ENCODE results near the gene PDE8A. TPM values are rescaled to one million over a fixed set of nuclear protein-coding genes. Genes with fewer than 3 reads are reported as not detected.

PDE8A gene
- total RNA-seq, 4 donors from 2014 or later, result 69.0 to 109 (median 89.5) TPM

DNA sequence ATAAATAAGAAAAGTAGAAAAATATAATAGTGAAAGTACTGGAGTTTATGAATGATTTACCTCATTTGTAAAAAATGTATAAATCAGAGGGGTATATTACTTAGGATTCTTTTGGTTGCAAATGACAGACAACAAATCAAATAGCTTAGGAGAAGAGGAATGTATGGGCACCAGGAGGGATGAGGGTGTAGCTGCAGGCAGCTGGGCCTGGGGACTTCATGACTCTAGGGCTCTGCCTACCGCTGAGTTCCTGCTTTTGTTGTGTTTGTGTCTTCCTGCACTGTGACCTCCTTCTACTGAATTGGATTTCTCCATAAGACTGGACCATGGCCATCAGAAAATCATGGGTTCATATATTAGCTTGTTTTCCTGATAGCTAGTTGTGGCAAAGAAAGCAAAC is 27.9 kb upstream of the PDE8A start:
- DNase-seq, result no peak
- H3K27ac ChIP-seq, result no peak overlapping the region
- TF ChIP-seq POLR2A (IDR thresholded peaks at IDR 0.05), result no peak
- TF ChIP-seq, protein P1, sequence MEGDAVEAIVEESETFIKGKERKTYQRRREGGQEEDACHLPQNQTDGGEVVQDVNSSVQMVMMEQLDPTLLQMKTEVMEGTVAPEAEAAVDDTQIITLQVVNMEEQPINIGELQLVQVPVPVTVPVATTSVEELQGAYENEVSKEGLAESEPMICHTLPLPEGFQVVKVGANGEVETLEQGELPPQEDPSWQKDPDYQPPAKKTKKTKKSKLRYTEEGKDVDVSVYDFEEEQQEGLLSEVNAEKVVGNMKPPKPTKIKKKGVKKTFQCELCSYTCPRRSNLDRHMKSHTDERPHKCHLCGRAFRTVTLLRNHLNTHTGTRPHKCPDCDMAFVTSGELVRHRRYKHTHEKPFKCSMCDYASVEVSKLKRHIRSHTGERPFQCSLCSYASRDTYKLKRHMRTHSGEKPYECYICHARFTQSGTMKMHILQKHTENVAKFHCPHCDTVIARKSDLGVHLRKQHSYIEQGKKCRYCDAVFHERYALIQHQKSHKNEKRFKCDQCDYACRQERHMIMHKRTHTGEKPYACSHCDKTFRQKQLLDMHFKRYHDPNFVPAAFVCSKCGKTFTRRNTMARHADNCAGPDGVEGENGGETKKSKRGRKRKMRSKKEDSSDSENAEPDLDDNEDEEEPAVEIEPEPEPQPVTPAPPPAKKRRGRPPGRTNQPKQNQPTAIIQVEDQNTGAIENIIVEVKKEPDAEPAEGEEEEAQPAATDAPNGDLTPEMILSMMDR (IDR thresholded peaks at IDR 0.05), result no peak
- H3K4me3 ChIP-seq, result no peak overlapping the region
- no peaks in the 10 kb centered on the region for H3K36me3 ChIP-seq
- H3K9me3 ChIP-seq, result no peaks in the 10 kb centered on the region
- H3K4me1 ChIP-seq, result no peaks in the 10 kb centered on the region
- no peaks in the 10 kb centered on the region for H3K27me3 ChIP-seq

DNA sequence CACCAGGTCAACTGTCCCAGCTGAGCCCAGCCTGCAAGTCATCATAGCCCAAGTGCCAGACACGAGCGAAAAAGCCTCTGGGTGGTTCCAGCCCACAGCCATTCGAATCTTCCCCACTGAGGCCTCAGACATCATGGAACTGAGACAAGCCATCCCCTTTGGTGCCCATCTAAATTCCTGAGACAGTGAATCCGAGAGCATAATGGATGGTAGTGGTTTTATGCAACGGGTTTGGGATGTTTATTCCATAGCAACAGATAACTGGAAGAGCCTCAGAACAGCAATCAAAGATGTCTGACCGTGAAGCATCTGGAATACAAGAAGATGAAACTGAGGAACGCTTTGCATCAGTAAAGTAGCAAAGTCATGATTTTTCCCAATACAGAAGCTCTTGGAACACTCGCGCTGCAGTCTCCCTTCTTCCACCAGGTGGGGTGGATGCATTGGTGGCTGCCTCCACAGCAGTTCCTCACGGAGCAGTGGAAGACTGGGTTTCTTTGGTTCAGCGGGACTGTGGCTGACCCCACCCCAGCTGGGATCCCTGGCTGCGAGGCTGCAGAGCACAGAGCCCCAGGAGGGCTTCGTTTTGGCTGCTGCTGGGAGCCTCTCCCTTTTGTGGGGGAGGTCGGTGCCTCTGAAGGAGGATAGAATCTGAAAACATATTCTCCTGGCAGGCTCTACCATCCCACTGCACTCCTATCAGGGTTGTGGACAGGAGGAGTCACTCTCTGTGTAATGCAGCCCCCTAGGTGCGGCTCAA is 26.4 kb upstream of the PDE8A start:
- no peaks in the 10 kb centered on the region for H3K4me1 ChIP-seq
- peak overlapping the region in 2 of 4 donors; percentile 2 to 6 for H3K4me3 ChIP-seq
- DNase-seq, result peak; percentile 44 to 82 (median 75)
- H3K27me3 ChIP-seq, result no peaks in the 10 kb centered on the region
- H3K9me3 ChIP-seq, result no peaks in the 10 kb centered on the region
- TF ChIP-seq, protein P1 (IDR thresholded peaks at IDR 0.05), result peak; percentile 30 to 84 (median 74)
- TF ChIP-seq POLR2A (IDR thresholded peaks at IDR 0.05), result no peak
- H3K36me3 ChIP-seq, result no peaks in the 10 kb centered on the region
- H3K27ac ChIP-seq, result no peak overlapping the region

DNA sequence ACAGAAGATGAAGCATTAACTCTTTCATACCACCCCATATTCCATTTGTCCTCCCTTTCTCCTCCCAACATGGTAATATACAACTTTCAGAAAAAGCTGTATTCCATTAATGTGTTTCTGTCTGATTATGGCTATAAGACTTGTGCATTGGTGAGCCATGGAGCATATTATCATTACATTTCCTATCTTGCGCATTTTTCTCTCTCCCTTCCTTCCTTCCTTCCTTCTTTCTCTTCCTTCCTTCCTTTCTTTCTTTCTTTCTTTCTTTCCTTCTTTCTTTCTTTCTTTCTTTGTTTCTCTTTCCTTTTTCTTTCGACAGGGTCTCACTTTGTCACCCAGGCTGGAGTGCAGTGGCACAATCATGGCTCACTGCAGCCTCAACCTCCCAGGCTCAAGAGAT is 25.5 kb upstream of the PDE8A start:
- Histone ChIP-seq H3K36me3 (no peaks in the 10 kb centered on the region), H3K27ac (no peak overlapping the region), H3K4me1 (no peaks in the 10 kb centered on the region), H3K27me3 (no peaks in the 10 kb centered on the region), H3K4me3 (no peak overlapping the region), H3K9me3 (no peaks in the 10 kb centered on the region)
- TF ChIP-seq POLR2A (IDR thresholded peaks at IDR 0.05), result no peak
- TF ChIP-seq, protein P1 (IDR thresholded peaks at IDR 0.05), result no peak
- DNase-seq, result no peak

DNA sequence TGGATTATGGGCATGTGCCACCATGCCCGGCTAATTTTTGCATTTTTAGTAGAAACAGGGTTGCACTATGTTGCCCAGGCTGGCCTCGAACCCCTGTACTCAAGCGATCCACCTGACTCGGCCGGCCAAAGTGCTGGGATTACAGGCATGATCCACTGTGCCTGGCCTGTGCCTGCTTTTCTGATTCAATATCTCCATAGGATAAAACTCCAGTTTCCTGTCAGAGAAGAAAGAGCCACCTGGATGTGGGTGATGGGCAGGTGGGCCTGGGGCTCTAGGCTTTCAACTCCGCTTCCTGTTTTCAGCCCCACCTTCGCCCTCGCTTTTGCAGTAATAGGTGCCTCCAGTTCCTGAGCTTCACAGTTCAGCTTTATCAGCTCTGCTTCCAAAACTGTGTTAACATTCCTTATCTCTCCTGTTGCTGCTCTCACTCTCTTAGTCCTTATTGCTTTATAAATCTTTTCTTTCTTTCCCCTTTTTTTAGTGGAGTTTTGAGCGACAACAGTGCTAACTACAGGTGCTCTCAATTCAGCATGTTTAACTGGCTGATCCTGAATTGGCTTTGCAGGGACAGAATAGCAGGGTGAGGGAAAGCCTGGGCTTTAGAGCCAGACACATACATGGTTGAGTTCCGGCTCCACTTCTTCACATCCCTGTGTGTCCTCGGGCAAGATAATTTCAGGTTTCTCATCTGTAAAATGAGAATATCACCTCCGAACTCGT is 21.1 kb upstream of the PDE8A start:
- TF ChIP-seq POLR2A (IDR thresholded peaks at IDR 0.05), result no peak
- TF ChIP-seq, protein P1 (IDR thresholded peaks at IDR 0.05), result no peak
- no peak overlapping the region for H3K4me3 ChIP-seq

DNA sequence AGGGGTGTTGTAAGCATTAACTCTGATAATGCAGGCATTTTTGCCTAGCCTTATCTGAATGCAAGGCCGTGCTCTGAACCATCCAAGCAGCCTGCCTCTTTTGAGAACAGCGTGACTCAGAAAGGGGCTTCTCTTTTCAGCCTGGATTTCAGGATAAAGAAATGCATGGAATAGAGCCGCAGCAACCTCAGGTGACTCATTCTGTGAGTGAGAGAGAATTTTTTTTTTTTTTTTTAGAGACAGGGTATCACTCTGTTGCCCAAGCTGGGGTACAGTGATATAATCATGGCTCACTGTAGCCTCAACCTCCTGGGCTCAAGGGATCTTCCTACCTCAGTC is 20.6 kb upstream of the PDE8A start:
- no peak for DNase-seq
- TF ChIP-seq, protein P1 (IDR thresholded peaks at IDR 0.05), result no peak
- no peak for TF ChIP-seq POLR2A (IDR thresholded peaks at IDR 0.05)
- H3K4me3 ChIP-seq, result no peak overlapping the region

More for the DNA sequence above, 21.1 kb upstream of the PDE8A start:
- no peak overlapping the region for H3K27ac ChIP-seq
- no peaks in the 10 kb centered on the region for H3K36me3 ChIP-seq
- H3K4me1 ChIP-seq, result no peaks in the 10 kb centered on the region
- H3K27me3 ChIP-seq, result no peaks in the 10 kb centered on the region
- DNase-seq, result no peak
- H3K9me3 ChIP-seq, result no peaks in the 10 kb centered on the region

More for the DNA sequence above, 20.6 kb upstream of the PDE8A start:
- no peak overlapping the region for H3K27ac ChIP-seq
- H3K4me1 ChIP-seq, result no peaks in the 10 kb centered on the region
- no peaks in the 10 kb centered on the region for H3K27me3 ChIP-seq
- no peaks in the 10 kb centered on the region for H3K36me3 ChIP-seq
- H3K9me3 ChIP-seq, result no peaks in the 10 kb centered on the region
